OCI-LY7 (cell line): Measurements from ENCODE around the gene KRTAP10-9. TPM values are rescaled to one million over a fixed set of nuclear protein-coding genes. Genes with fewer than 3 reads are reported as not detected.

Experiments used
- BruUV-seq: library from RNA; stranded (reverse); fragments of 400-500 nt; replicated peaks from 2 replicates; lab custom pipeline; 2021; lab: Mats Ljungman, UMichigan
- CTCF ChIA-PET: fragments of 300-600 bp; sonication (Branson Sonifier 250); formaldehyde crosslinking; loops from one replicate; lab custom pipeline; 2022; ENCODE audit warnings: antibody characterized with exemption; ENCODE audit not compliant: unreplicated experiment; lab: Charles Lee
- POLR2A ChIA-PET: fragments of 300-600 bp; sonication (Branson Sonifier 250); formaldehyde crosslinking; loops from one replicate; lab custom pipeline; 2022; ENCODE audit warnings: antibody characterized with exemption; lab: Charles Lee
- DNase-seq: peaks from one replicate; pipeline ENCODE4 v3.0.0-alpha.2; 2015; ENCODE audit warnings: low spot score
- H2AFZ ChIP-seq: fragments of 200-600 bp; sonication (generic), shearing (Covaris generic); 2 replicates; pipeline ENCODE4 v1.6.1; 2014; ENCODE audit warnings: mild to moderate bottlenecking, antibody characterized with exemption, low read length, moderate library complexity
- H3K27ac ChIP-seq: fragments of 200-600 bp; sonication (generic); 2 replicates; pipeline ENCODE4 v1.5.1; 2014; ENCODE audit warnings: mixed run types, low read depth, mild to moderate bottlenecking, moderate library complexity, low read length, inconsistent platforms; ENCODE audit not compliant: poor library complexity, severe bottlenecking
- H3K36me3 ChIP-seq: fragments of 200-600 bp; sonication (generic); 2 replicates; pipeline ENCODE4 v1.6.1; 2014; ENCODE audit warnings: mild to moderate bottlenecking, antibody characterized with exemption, low read length, moderate library complexity, mixed read lengths; ENCODE audit not compliant: insufficient read depth
- H3K4me1 ChIP-seq: fragments of 200-600 bp; sonication (generic); 2 replicates; pipeline ENCODE4 v1.5.1; 2014; ENCODE audit warnings: mild to moderate bottlenecking, low read length; ENCODE audit not compliant: insufficient read depth, poor library complexity, severe bottlenecking
- H3K4me2 ChIP-seq: fragments of 200-600 bp; sonication (generic); 2 replicates; pipeline ENCODE4 v1.6.1; 2014; ENCODE audit warnings: mild to moderate bottlenecking, low read length
- H3K4me3 ChIP-seq: fragments of 200-600 bp; sonication (generic); 2 replicates; pipeline ENCODE4 v1.5.1; 2014; ENCODE audit warnings: mild to moderate bottlenecking, low read depth, low read length; ENCODE audit not compliant: poor library complexity, severe bottlenecking
- H3K79me2 ChIP-seq: fragments of 200-600 bp; sonication (generic); 2 replicates; pipeline ENCODE4 v1.6.1; 2016; ENCODE audit warnings: low read depth, mild to moderate bottlenecking, low read length, moderate library complexity, mixed read lengths; ENCODE audit not compliant: insufficient read depth
- H3K9me2 ChIP-seq: fragments of 200-600 bp; sonication (generic); 2 replicates; pipeline ENCODE4 v1.6.1; 2016; ENCODE audit warnings: mild to moderate bottlenecking, low read length, mixed read lengths; ENCODE audit not compliant: insufficient read depth
- H3K9me3 ChIP-seq: fragments of 200-600 bp; sonication (generic); 2 replicates; pipeline ENCODE4 v1.6.1; 2014; ENCODE audit warnings: mild to moderate bottlenecking, mixed run types, low read length, mixed read lengths
- H4K20me1 ChIP-seq: fragments of 200-600 bp; sonication (generic); 2 replicates; pipeline ENCODE4 v1.6.1; 2014; ENCODE audit warnings: mild to moderate bottlenecking, antibody characterized with exemption, low read length, moderate library complexity, mixed read lengths; ENCODE audit not compliant: insufficient read depth
- EZH2phosphoT487 ChIP-seq: fragments of 200-600 bp; sonication (generic); IDR thresholded peaks from 2 replicates; pipeline ENCODE4 v1.6.1; 2018; ENCODE audit warnings: low read depth, borderline replicate concordance, mild to moderate bottlenecking, mixed run types, antibody characterized with exemption, low read length, moderate library complexity, mixed read lengths
- intact Hi-C: fragments of 100-400 bp; cut with micrococcal nuclease; formaldehyde crosslinking; loops from one replicate; pipeline ENCODE4 v1.10.0; 2022; ENCODE audit not compliant: unreplicated experiment
- total RNA-seq, 2 experiments: library from RNA; depleted of rRNA in 1 of 2; stranded (reverse); fragments of >200 nt in 1 of 2; shearing (Covaris generic) in 1 of 2; gene quantifications; 2 replicates each; pipeline ENCODE4 v1.2.3, GENCODE V29; 2014 to 2022
- TF ChIP-seq, protein P1 (sequence below): fragments of 200-600 bp; sonication (generic); conservative IDR thresholded peaks from 2 replicates; pipeline ENCODE4 v1.5.1; 2014; ENCODE audit warnings: mild to moderate bottlenecking, antibody characterized with exemption, low read length, moderate library complexity, mixed read lengths

Gene KRTAP10-9
- total RNA-seq, 2 experiments from 2014 or later, result not detected

DNA sequence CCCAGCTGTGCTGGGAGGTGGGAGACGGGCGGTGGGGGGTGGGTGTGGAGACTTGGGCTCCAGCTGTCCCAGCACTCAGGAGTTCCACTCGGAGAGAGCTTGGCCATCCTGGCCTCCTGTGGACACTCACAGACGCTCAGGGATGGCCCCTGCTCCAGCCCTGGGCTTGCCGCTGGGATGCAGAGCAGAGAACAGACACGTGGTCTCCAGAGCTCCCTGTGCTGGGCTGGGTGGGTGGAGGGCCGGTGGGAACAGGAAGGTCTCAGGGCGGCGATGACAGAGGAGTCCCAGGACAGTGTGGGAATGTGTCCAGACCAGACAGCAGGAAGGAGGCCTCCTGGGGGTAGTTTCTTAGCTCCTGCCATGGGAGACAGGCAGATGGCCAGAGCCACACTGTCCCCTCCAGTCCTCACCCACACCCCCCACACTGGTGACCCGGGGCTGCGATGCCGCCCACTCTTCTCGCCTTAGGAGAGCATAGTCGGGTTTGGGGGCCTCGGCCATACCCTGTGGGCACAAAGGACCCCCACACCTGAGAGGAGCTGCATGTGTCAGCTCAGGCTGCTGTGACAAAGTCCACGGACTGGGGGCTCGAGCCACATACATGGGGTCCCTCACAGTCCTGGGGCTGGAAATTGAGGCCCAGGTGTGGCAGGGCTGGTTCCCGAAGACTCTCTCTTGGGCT is 2.0 kb downstream of the KRTAP10-9 start:
- TF ChIP-seq, protein P1, sequence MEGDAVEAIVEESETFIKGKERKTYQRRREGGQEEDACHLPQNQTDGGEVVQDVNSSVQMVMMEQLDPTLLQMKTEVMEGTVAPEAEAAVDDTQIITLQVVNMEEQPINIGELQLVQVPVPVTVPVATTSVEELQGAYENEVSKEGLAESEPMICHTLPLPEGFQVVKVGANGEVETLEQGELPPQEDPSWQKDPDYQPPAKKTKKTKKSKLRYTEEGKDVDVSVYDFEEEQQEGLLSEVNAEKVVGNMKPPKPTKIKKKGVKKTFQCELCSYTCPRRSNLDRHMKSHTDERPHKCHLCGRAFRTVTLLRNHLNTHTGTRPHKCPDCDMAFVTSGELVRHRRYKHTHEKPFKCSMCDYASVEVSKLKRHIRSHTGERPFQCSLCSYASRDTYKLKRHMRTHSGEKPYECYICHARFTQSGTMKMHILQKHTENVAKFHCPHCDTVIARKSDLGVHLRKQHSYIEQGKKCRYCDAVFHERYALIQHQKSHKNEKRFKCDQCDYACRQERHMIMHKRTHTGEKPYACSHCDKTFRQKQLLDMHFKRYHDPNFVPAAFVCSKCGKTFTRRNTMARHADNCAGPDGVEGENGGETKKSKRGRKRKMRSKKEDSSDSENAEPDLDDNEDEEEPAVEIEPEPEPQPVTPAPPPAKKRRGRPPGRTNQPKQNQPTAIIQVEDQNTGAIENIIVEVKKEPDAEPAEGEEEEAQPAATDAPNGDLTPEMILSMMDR, result no peak
- no peak for TF ChIP-seq EZH2phosphoT487
- Histone ChIP-seq H3K4me1 (no peaks in the 10 kb centered on the region), H3K79me2 (no peaks in the 10 kb centered on the region), H3K4me2 (no peak overlapping the region), H4K20me1 (no peaks in the 10 kb centered on the region), H3K36me3 (no peaks in the 10 kb centered on the region), H3K9me3 (peaks cover 4% of the 10 kb centered on the region; the same call in 1 of the 2 replicates), H3K4me3 (no peak overlapping the region), H3K9me2 (no peaks in the 10 kb centered on the region), H3K27ac (no peak overlapping the region), H2AFZ (no peak overlapping the region)
- POLR2A ChIA-PET, result no interaction called here
- intact Hi-C loops, result no loop called here
- DNase-seq, result no peak
- no TSS peak for BruUV-seq
- CTCF ChIA-PET, result no interaction called here

DNA sequence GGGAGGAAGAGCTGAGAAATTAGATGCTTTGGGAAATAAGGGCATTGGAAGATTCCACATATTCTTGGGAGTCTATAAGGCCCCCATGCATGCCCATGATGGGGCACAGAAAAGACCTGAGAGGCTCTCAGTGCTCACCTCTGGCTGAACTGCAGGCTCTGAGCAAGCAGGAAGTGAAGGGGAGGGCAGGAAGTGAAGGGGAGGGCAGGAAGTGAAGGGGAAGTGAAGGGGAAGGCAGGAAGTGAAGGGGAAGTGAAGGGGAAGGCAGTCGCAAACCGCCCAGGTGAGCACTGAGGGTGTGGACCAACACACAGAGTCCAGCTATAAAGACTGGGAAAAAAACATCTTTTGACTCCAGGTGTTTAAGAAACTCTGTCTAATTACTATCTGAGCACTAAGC is 3.5 kb downstream of the KRTAP10-9 start:
- Histone ChIP-seq H2AFZ (no peak overlapping the region), H3K79me2 (no peaks in the 10 kb centered on the region), H3K4me1 (no peaks in the 10 kb centered on the region), H4K20me1 (no peaks in the 10 kb centered on the region), H3K4me2 (no peak overlapping the region), H3K9me2 (no peaks in the 10 kb centered on the region), H3K36me3 (no peaks in the 10 kb centered on the region), H3K27ac (no peak overlapping the region), H3K9me3 (no peaks in the 10 kb centered on the region), H3K4me3 (no peak overlapping the region)
- DNase-seq, result no peak
- TF ChIP-seq, protein P1, result no peak
- CTCF ChIA-PET, result no interaction called here
- intact Hi-C loops, result no loop called here
- BruUV-seq, result no TSS peak
- POLR2A ChIA-PET, result no interaction called here

DNA sequence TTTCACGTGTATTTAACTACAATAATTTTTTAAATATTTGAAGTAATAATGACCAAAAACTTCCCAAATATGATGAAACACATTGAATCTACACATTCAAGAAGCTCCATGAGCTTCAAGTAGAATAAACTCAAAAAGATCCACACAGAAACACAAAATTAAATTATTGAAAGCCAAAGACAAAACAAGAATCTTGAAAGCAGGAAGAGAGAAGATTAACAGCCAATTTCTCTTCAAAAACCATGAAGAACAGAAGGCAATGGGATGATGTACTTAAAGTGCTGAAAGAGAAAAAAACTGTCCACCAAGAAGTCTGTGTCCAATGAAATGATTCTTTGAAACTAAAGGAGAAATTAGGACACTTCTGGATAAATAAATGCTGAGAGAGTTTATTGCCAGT is 5.2 kb downstream of the KRTAP10-9 start:
- no TSS peak for BruUV-seq
- no peak overlapping the region for H2AFZ ChIP-seq
- H4K20me1 ChIP-seq, result no peaks in the 10 kb centered on the region
- no peak overlapping the region for H3K4me2 ChIP-seq
- ChIA-PET POLR2A (no interaction called here), CTCF (no interaction called here)
- H3K9me3 ChIP-seq, result no peaks in the 10 kb centered on the region
- H3K9me2 ChIP-seq, result no peaks in the 10 kb centered on the region
- H3K27ac ChIP-seq, result no peak overlapping the region
- H3K4me1 ChIP-seq, result no peaks in the 10 kb centered on the region
- H3K4me3 ChIP-seq, result no peak overlapping the region
- intact Hi-C loops, result no loop called here
- no peaks in the 10 kb centered on the region for H3K36me3 ChIP-seq
- DNase-seq, result no peak
- no peak for TF ChIP-seq EZH2phosphoT487
- TF ChIP-seq, protein P1, result no peak
- H3K79me2 ChIP-seq, result no peaks in the 10 kb centered on the region
